NCI-H2029 treated with DMSO at 0.1 percent for 48 hours (cell line): ENCODE measurements around the gene DUOX2.
"Not testable (repeated sequence)": the region's sequence is repeated elsewhere in the genome, so short reads cannot be mapped to it uniquely, and the experiment has no call there.

Source experiments
- DNase-seq: peaks from one replicate; lab custom pipeline; 2025; lab: John Stamatoyannopoulos, UW

DUOX2 gene

GRCh38 chr15:45138814-45139765 lies 25.1 kb upstream of the DUOX2 start:
- no peak for DNase-seq

GRCh38 chr15:45137703-45138102 lies 23.7 kb upstream of the DUOX2 start:
- no peak for DNase-seq

DNA sequence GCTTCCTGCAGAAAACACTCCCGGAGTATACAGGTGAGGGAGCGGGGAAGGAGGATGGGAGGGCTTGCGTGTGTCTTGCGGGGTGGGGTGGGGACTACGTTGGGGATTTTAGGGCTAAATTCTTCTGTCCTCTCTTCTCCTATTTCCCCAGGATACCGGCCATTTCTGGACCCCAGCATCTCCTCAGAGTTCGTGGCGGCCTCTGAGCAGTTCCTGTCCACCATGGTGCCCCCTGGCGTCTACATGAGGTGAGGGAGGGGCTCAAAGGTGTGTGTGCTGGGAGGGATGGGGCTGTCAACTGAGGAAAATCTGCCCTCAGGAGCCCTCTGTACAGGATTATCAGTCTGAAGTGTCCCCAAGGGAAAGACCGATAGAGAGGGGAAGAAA lies 22.4 kb upstream of the DUOX2 start:
- DNase-seq, result no peak

DNA sequence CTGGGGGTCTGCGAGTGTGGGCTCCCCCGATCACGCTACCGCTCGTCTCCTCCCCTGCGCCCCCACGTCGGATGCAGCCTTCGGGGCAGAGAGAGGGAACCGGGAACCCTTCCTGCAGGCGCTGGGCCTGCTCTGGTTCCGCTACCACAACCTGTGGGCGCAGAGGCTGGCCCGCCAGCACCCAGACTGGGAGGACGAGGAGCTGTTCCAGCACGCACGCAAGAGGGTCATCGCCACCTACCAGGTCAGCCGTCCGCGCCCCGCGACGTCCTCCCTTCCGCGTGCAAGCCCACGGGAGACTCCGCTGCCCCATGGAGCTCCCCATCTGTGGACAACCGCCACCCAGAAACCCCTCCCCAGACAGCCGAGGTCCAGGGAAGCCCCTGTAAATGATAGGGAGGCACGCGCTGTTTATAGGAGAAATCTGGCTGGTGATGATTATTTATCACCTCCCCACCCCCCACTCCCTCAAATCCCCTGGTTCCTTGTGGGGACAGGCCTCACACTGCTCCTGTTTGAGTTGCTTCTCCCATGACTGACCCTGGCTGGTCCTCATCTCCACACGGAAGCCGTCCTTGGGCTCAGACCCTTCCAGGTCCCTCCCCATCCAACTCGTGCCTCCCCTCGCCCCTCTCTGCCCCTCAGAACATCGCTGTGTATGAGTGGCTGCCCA lies 21.9 kb upstream of the DUOX2 start:
- DNase-seq, result not testable (repeated sequence)

GRCh38 chr15:45134682-45135604 lies 21.0 kb upstream of the DUOX2 start:
- DNase-seq, result no peak

- DNase-seq, result no peak
Measured at GRCh38 chr15:45134046-45134445, 20.1 kb upstream of the DUOX2 start.

GRCh38 chr15:45133561-45133920 lies 19.6 kb upstream of the DUOX2 start:
- no peak for DNase-seq

GRCh38 chr15:45132844-45133560 lies 19.0 kb upstream of the DUOX2 start:
- no peak for DNase-seq

DNA sequence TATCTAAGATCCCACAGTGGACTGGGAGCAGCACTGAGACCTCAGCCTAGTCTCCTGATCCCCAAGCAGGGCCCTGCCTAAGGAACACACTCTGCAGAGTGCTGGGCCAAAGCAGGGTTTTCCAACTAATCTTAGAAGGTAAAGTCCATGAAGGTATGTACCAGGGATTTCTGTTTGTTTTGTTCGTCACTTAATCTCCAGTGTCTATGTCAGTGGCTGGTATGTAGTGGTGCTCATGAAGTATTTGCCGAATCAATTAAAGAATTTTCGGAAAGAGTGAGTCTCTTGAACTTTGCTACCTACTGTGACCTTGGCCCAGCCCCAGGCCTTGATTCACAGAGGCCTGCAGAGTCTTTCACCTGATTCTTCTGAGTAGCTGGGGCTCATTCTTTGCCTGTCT lies 17.5 kb upstream of the DUOX2 start:
- no peak for DNase-seq

- DNase-seq, result no peak
Measured at GRCh38 chr15:45130291-45131000, 16.5 kb upstream of the DUOX2 start.

DNA sequence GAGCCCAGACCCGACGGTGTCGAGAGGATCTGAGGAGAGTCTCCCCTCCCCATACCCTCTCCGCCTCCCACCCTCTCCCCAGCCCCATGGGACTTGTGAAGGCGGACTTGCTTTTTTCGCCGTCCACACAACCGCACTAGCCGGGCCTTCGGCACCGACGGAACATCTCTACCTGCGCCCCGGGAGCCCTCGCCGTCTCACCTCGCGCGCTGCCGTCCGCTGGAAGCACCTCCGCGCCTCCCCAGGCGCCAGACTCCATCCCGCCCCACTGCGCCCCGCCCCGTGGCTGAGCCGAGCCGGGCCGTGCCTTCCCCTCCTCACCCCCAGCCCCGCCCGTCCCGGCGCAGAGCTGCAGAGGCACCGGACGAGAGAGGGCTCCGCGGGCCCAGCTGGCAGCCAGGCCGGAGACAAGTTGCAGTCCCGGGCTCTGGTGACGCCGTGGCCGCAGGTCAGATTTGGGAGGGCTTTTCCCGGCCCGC lies 15.7 kb upstream of the DUOX2 start, which contains the start of the genes DUOX1 and DUOXA1:
TSS of gene DUOX1 (plus strand) at position 344 of the 479 bp plus-strand sequence. CDS start 1,973 bp downstream, outside the sequence.
TSS of gene DUOXA1 (minus strand) at position 229 of the 479 bp plus-strand sequence. CDS start 6,865 bp downstream, outside the sequence.
- no peak for DNase-seq

DNA sequence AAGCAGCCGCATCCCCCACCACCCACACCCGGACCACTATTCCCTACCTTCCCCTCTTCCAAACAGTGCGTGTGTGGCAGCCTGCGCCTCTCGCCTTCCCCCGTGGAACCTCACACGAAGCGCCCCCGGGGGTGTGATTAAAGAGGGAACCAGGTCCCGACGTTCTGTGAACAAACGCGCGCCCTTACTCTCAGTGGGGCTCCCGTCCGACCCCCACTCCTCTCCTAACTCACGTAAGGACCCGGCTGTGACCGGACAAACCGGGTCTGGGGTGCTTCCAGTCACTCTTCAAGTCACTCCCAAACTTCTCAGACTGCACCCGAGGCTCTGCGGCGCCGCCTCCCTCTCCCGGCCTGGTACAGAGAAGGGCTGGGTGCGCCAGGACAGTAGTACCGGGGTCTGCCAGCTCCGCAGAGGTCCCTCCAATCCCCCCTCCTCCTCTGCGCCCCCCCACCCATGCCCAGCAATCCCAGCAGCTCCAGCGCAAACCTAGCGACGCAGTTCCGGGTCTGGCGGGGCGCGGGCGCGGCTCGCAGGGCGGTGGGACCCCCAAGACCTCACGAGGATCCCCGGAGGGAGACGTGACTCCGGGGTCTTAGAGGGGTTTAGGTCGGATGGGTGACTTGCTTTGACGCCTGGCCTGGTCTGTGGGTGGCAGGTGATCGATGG lies 15.1 kb upstream of the DUOX2 start:
- DNase-seq, result no peak

DNA sequence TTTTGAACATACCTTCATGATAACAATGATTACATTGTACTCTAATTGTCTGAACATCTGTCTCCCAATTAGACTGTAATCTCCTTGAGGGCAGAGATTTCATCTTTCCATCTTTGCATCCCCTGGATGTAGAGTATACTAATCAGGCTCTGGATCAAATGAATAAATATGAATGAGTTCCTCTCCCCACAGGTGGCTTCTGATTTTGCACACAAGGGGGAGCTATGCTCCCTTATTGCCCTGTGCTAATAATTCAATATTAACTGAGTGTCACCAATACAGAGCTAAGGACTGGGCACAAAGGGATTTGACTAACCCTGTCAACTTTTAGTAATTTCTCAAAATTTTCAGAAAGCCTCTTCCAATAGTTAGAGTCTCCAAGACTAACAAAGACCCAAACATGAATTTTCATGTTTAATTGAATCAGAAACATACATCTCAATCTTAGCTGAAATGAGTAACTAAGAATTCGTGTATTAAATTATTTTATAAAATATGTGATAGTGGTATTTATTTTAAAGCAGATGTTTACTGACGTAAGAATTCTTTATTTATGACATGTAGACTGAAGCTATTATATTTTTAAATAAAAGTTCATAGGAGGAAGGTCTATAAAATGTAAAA lies 12.7 kb upstream of the DUOX2 start:
- DNase-seq, result no peak

DNA sequence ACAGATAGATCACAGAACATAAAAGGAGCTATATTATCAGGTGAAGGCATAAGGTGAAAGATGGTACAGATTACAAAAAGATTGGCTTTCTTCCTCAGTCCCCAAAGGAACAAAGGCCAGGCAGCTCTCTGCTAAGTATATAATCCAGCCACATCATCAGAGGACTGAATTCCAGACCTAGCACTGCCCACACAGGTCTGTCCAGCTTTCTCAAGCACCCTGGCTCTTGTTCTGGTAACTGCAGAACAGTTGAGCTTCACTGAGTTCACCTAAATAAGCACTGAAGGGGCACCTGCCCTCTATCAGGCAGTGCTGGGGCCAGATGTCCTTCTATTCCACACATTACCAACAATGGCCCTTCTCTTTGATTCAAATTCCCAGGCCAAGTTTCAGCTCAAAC lies 9.4 kb upstream of the DUOX2 start:
- no peak for DNase-seq

- no peak for DNase-seq
Measured at GRCh38 chr15:45122719-45123118, 8.7 kb upstream of the DUOX2 start.

DNA sequence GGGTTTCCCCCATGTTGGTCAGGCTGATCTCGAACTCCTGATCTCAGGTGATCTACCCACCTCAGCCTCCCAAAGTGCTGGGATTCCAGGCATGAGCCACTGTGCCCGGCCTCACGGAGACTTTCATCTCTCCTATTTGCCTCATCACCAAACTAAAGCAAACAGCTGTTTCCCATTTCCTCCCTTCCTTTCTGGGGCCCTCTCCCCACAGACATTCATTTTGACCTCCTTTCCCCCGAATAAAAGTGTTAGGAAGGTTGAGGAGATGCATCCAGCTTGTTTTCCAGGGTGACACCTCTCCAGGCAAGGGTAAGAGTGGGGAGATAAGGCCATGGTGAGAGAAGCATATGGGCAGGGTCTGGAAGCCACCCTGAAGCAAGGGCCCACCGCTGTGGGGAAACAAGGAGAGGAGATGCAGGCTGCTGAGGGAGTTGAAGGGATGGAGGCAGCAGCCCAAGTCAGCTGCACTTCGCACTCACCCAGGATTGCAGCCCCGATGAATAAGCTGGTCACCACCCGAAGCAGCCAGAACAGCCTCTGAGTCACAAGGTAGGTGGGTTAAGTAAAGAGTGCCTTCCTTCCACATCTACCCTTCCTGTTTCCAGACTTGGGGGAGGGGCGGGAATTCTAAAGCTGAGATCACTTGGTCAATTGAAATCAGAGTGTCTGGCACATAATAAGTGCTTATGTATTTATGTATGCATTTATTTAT lies 7.9 kb upstream of the DUOX2 start:
- no peak for DNase-seq

DNA sequence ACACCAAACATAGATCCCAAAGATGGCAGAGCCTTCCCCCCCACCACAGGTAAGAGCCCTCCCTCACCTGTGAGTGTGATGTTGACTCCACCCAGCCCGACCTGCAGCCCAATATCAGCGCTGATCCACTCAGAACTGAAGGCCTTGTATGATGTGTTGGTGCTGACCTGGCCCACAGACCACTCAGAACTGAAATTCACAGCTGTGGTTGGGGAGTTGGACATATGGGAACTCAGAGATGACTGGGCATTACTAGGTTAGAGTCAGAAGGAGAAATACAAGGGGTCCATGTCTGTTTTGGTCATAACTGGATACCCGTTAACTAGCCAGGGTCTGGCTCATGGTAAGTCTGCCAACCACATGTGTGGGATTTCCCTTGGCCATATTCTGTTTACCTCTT lies 7.0 kb upstream of the DUOX2 start:
- no peak for DNase-seq

GRCh38 chr15:45120081-45120972 lies 6.4 kb upstream of the DUOX2 start:
- no peak for DNase-seq
